DND-41 (cell line): ENCODE measurements around the gene MYD88.
A peak's percentile ranks its signal among the peaks of the same experiment; 100 is the strongest.

Experiments
- ATAC-seq: fragments of 200-7000 bp; cut with Tn5 transposase; 3 replicates; pipeline ENCODE4 v1.9.1; 2021; ENCODE audit warnings: low read depth; ENCODE audit not compliant: insufficient read depth
- DNase-seq: peaks from one replicate; pipeline ENCODE4 v3.0.0-alpha.2; 2020
- H2AFZ ChIP-seq: 2 replicates; pipeline ENCODE4 v1.6.0; 2012; ENCODE audit warnings: low read depth, low read length
- H3K27ac ChIP-seq: 2 replicates; pipeline ENCODE4 v1.5.1; 2012; ENCODE audit warnings: low read length, inconsistent platforms
- H3K27me3 ChIP-seq: fragments of 200-600 bp; sonication (generic); 2 replicates; pipeline ENCODE4 v1.6.0; 2012; ENCODE audit warnings: low read length, mild to moderate bottlenecking, inconsistent platforms; ENCODE audit not compliant: insufficient read depth, poor library complexity
- H3K36me3 ChIP-seq: 2 replicates; pipeline ENCODE4 v1.5.1; 2012; ENCODE audit warnings: low read length, inconsistent platforms; ENCODE audit not compliant: insufficient read depth
- H3K4me1 ChIP-seq: 2 replicates; pipeline ENCODE4 v1.5.1; 2012; ENCODE audit warnings: mild to moderate bottlenecking, low read length; ENCODE audit not compliant: insufficient read depth
- H3K4me2 ChIP-seq: 2 replicates; pipeline ENCODE4 v1.6.0; 2012; ENCODE audit warnings: mild to moderate bottlenecking, moderate library complexity, low read length, inconsistent platforms; ENCODE audit not compliant: insufficient read depth
- H3K4me3 ChIP-seq, 2 experiments: fragments of 200-600 bp in 1 of 2; shearing (Covaris generic) in 1 of 2; 2 replicates each; pipeline ENCODE4 v1.5.1; 2012 to 2016; ENCODE audit warnings: inconsistent platforms in 2 of 2, low read length in 2 of 2, mild to moderate bottlenecking in 2 of 2, low read depth in 1 of 2, moderate library complexity in 1 of 2
- H3K79me2 ChIP-seq: 2 replicates; pipeline ENCODE4 v1.6.0; 2012; ENCODE audit warnings: low read length, inconsistent platforms; ENCODE audit not compliant: insufficient read depth
- H3K9ac ChIP-seq: 2 replicates; pipeline ENCODE4 v1.6.0; 2012; ENCODE audit warnings: low read depth, mild to moderate bottlenecking, inconsistent platforms, low read length, moderate library complexity
- H3K9me3 ChIP-seq: 2 replicates; pipeline ENCODE4 v1.5.1; 2012; ENCODE audit warnings: low read length, moderate library complexity, mild to moderate bottlenecking, inconsistent platforms; ENCODE audit not compliant: insufficient read depth, severe bottlenecking
- H4K20me1 ChIP-seq: 2 replicates; pipeline ENCODE4 v1.6.0; 2012; ENCODE audit warnings: low read length; ENCODE audit not compliant: insufficient read depth
- EZH2 ChIP-seq: IDR thresholded peaks from 3 replicates; pipeline ENCODE4 v1.6.1; 2012; ENCODE audit warnings: borderline replicate concordance, low read depth, mild to moderate bottlenecking, moderate library complexity, low read length, inconsistent platforms; ENCODE audit not compliant: severe bottlenecking
- TF ChIP-seq, protein P1 (sequence below): IDR thresholded peaks from 2 replicates; pipeline ENCODE4 v1.5.1; 2012; ENCODE audit warnings: borderline replicate concordance, low read length, moderate library complexity, mild to moderate bottlenecking; ENCODE audit not compliant: poor library complexity, severe bottlenecking; ENCODE audit errors: extremely low read depth

MYD88 gene

DNA sequence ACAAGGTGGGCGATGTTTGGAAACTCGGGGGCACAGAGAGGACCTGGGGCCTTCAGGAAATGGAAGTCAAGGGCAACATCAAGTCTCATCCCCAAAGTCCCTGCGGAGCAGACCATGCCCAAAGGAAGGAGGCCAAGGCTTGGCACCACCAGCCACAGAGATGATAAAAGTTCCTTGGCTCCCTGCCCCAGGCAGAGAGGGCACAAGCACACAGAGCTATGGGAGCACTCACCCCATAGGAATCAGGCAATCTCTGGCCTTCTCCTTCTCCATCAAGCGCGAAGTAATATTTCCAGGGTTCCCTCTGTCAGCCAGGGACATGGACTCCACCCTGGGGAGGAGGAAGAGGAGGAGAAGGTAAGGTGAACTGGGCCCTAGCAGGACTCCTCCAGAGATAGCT is 9.4 kb upstream of the MYD88 start:
- no peak for ATAC-seq

DNA sequence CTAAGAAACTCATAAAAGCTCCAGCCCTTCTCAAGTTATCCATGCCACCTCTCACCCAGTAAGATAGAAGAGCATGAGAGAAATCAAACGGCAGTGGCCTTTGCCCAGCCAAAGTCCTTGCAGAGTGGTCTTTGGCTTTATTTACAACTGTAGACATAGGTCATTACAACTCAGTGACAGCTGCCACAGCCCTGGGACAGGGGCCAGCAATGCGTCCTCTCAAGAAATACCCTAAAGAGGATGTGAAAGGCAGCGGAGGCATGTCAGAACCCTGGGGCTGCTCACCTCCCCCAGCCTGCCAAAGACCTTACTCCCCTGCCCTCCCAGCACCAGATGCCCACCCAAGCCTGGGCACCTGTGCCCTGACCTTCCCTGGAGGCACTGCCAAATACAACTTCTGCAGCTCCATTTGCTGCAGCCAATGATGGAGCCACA is 7.8 kb upstream of the MYD88 start:
- H3K36me3 ChIP-seq, result peaks cover 96% of the 10 kb centered on the region
- TF ChIP-seq EZH2, result no peak
- TF ChIP-seq, protein P1, sequence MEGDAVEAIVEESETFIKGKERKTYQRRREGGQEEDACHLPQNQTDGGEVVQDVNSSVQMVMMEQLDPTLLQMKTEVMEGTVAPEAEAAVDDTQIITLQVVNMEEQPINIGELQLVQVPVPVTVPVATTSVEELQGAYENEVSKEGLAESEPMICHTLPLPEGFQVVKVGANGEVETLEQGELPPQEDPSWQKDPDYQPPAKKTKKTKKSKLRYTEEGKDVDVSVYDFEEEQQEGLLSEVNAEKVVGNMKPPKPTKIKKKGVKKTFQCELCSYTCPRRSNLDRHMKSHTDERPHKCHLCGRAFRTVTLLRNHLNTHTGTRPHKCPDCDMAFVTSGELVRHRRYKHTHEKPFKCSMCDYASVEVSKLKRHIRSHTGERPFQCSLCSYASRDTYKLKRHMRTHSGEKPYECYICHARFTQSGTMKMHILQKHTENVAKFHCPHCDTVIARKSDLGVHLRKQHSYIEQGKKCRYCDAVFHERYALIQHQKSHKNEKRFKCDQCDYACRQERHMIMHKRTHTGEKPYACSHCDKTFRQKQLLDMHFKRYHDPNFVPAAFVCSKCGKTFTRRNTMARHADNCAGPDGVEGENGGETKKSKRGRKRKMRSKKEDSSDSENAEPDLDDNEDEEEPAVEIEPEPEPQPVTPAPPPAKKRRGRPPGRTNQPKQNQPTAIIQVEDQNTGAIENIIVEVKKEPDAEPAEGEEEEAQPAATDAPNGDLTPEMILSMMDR, result no peak
- no peak overlapping the region for H3K9ac ChIP-seq
- ATAC-seq, result no peak
- no peaks in the 10 kb centered on the region for H3K9me3 ChIP-seq
- H3K4me3 ChIP-seq, result no peak overlapping the region
- DNase-seq, result no peak
- H4K20me1 ChIP-seq, result peaks cover 6% of the 10 kb centered on the region
- peaks cover 11% of the 10 kb centered on the region for H3K4me1 ChIP-seq
- no peak overlapping the region for H3K27ac ChIP-seq
- H3K79me2 ChIP-seq, result peaks cover 9% of the 10 kb centered on the region
- H3K27me3 ChIP-seq, result no peaks in the 10 kb centered on the region
- H2AFZ ChIP-seq, result no peak overlapping the region
- H3K4me2 ChIP-seq, result no peak overlapping the region

More for the DNA sequence above, 9.4 kb upstream of the MYD88 start:
- peaks cover 4% of the 10 kb centered on the region for H4K20me1 ChIP-seq
- H3K4me3 ChIP-seq, result no peak overlapping the region
- H3K9me3 ChIP-seq, result no peaks in the 10 kb centered on the region
- H3K79me2 ChIP-seq, result no peaks in the 10 kb centered on the region
- no peak overlapping the region for H3K9ac ChIP-seq
- no peaks in the 10 kb centered on the region for H3K4me1 ChIP-seq
- DNase-seq, result no peak
- H3K4me2 ChIP-seq, result no peak overlapping the region
- no peak overlapping the region for H2AFZ ChIP-seq
- TF ChIP-seq, protein P1, result no peak
- no peak for TF ChIP-seq EZH2
- no peaks in the 10 kb centered on the region for H3K27me3 ChIP-seq
- no peak overlapping the region for H3K27ac ChIP-seq
- peaks cover 96% of the 10 kb centered on the region for H3K36me3 ChIP-seq

DNA sequence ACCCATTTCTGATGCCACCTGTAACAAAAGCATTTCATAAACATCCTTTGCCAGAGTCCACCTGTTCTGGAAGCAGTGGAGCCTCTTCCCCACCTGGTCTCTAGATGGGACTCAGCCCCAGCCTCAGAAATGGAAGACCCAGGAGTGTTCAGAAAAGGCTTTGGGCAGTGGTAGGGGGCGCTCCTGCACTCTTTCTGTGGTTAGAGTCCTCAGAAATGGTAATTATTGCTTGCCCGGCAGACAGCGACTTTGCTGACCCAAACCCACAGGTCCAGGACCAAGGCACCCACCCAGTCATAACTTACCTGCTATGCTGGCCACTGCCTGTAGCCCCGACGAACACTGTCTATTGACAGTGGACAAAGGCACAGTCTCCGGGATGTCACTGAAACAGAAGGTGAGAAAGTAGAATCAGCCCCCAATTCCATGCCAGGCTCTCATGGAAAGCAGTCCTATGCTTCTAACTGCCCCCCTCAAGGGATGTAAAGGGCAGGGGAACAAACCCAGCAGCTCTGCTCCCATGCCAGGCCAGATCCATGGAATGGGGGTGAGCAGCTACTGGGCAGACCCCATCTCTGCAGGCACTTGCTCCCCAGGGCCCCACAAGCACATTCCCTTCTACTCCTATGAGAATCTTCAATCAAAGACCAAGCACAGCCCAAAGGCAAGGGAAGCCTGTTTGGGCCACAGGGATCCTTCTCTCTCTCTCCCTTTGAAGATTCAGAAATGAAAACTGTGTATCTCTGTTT is 6.7 kb upstream of the MYD88 start:
- Histone ChIP-seq H3K79me2 (peaks cover 20% of the 10 kb centered on the region), H3K4me1 (peaks cover 19% of the 10 kb centered on the region), H3K36me3 (peaks cover 84% of the 10 kb centered on the region), H3K27ac (no peak overlapping the region), H2AFZ (no peak overlapping the region), H3K27me3 (no peaks in the 10 kb centered on the region), H3K9ac (no peak overlapping the region), H4K20me1 (peaks cover 3% of the 10 kb centered on the region), H3K9me3 (no peaks in the 10 kb centered on the region), H3K4me3 (no peak overlapping the region), H3K4me2 (no peak overlapping the region)
- TF ChIP-seq EZH2, result no peak
- TF ChIP-seq, protein P1, result peak; percentile 40
- ATAC-seq (peak; percentile 40; the same call in 1 of the 3 replicates), DNase-seq (no peak)
